SU-DHL-6 (cell line): ENCODE measurements around the gene LRRC49.

Source experiments
- H2AFZ ChIP-seq: fragments of 200-600 bp; sonication (generic); 2 replicates; pipeline ENCODE4 v1.6.1; 2014; ENCODE audit warnings: low read depth, mild to moderate bottlenecking, moderate library complexity, mixed read lengths, antibody characterized with exemption, low read length; ENCODE audit not compliant: severe bottlenecking
- H3F3A ChIP-seq: fragments of 200-600 bp; shearing (Covaris generic); 2 replicates; pipeline ENCODE4 v1.6.0; 2016; ENCODE audit warnings: antibody characterized with exemption, mild to moderate bottlenecking; ENCODE audit not compliant: insufficient read depth
- H3K27ac ChIP-seq: fragments of 200-600 bp; sonication (generic); 2 replicates; pipeline ENCODE4 v1.5.1; 2016; ENCODE audit warnings: low read depth, mild to moderate bottlenecking, low read length, moderate library complexity, mixed read lengths
- H3K27me3 ChIP-seq: fragments of 200-600 bp; sonication (generic), shearing (Covaris generic); 2 replicates; pipeline ENCODE4 v1.6.0; 2014; ENCODE audit warnings: mild to moderate bottlenecking, low read length
- H3K36me3 ChIP-seq: fragments of 200-600 bp; sonication (generic); 2 replicates; pipeline ENCODE4 v1.6.1; 2014; ENCODE audit warnings: mild to moderate bottlenecking, low read length, mixed read lengths
- H3K4me2 ChIP-seq: fragments of 300-600, 200-600 bp; shearing (Covaris generic), sonication (generic); 2 replicates; pipeline ENCODE4 v1.6.0; 2014; ENCODE audit warnings: low read length, low read depth, mild to moderate bottlenecking; ENCODE audit not compliant: poor library complexity, severe bottlenecking
- H3K4me3 ChIP-seq: fragments of 200-600 bp; sonication (generic); 2 replicates; pipeline ENCODE4 v1.5.1; 2014; ENCODE audit warnings: antibody characterized with exemption, low read length, mild to moderate bottlenecking, mixed read lengths; ENCODE audit not compliant: insufficient read depth, poor library complexity, severe bottlenecking
- H3K79me2 ChIP-seq: fragments of 200-600 bp; sonication (generic); 2 replicates; pipeline ENCODE4 v1.6.1; 2014; ENCODE audit warnings: mild to moderate bottlenecking, low read length, moderate library complexity; ENCODE audit not compliant: insufficient read depth
- H3K9ac ChIP-seq: fragments of 200-600 bp; sonication (generic); 2 replicates; pipeline ENCODE4 v1.7.0; 2014; ENCODE audit warnings: mild to moderate bottlenecking, low read length
- H3K9me2 ChIP-seq: fragments of 200-600 bp; sonication (generic); replicated peaks from 2 replicates; pipeline ENCODE4 v1.6.1; 2014; ENCODE audit warnings: low read length; ENCODE audit not compliant: insufficient read depth
- H3K9me3 ChIP-seq: fragments of 200-600 bp; sonication (generic); 2 replicates; pipeline ENCODE4 v1.6.1; 2014; ENCODE audit warnings: low read length, mixed read lengths; ENCODE audit not compliant: insufficient read depth
- H4K20me1 ChIP-seq: fragments of 200-600 bp; sonication (generic); 2 replicates; pipeline ENCODE4 v1.6.1; 2014; ENCODE audit warnings: low read depth, mild to moderate bottlenecking, antibody characterized with exemption, low read length, moderate library complexity, mixed read lengths
- CTCF ChIP-seq: fragments of 200-600 bp; sonication (generic); IDR thresholded peaks from one replicate; pipeline ENCODE4 v1.5.1; 2017; ENCODE audit warnings: antibody characterized with exemption, mild to moderate bottlenecking, low read length, moderate library complexity; ENCODE audit not compliant: insufficient read depth, poor library complexity, severe bottlenecking
- EZH2phosphoT487 ChIP-seq: fragments of 200-600 bp; sonication (generic), shearing (Covaris generic); conservative IDR thresholded peaks from 2 replicates; pipeline ENCODE4 v1.6.1; 2018; ENCODE audit warnings: mild to moderate bottlenecking, antibody characterized with exemption, low read length, moderate library complexity, mixed read lengths

The LRRC49 gene

GRCh38 chr15:70932397-70932796 lies 39.8 kb downstream of the LRRC49 start:
- Histone ChIP-seq H3K4me3 (no peak overlapping the region), H3K27me3 (no peaks in the 10 kb centered on the region), H4K20me1 (no peaks in the 10 kb centered on the region), H3K79me2 (no peaks in the 10 kb centered on the region), H3K4me2 (no peak overlapping the region), H3K9ac (no peak overlapping the region), H3K27ac (no peak overlapping the region), H3K36me3 (no peaks in the 10 kb centered on the region), H2AFZ (no peak overlapping the region), H3K9me2 (no peaks in the 10 kb centered on the region), H3F3A (no peaks in the 10 kb centered on the region), H3K9me3 (no peaks in the 10 kb centered on the region)
- TF ChIP-seq EZH2phosphoT487, result no peak
- no peak for TF ChIP-seq CTCF

GRCh38 chr15:70933411-70933810 lies 40.8 kb downstream of the LRRC49 start:
- no peaks in the 10 kb centered on the region for H3K9me3 ChIP-seq

DNA sequence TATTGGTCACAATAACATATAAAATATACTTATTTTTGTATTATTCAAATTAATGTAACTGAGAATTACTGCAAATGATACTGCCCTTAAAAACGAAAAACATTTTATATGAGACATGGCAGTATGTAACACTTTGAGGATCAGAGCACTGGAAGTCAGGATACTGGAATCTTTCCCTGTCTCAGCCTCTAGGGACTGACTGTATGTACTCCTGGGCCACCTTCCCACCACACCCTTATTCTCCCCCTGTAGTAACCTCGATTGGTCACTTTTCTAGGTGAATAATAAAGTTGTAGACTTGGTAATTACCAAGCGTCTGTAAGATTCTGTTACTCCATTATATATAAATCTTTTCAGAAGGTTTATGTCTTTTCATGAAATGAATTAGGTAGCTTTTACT lies 43.0 kb downstream of the LRRC49 start:
- Histone ChIP-seq H2AFZ (no peak overlapping the region), H3K4me3 (no peak overlapping the region), H3K27me3 (no peaks in the 10 kb centered on the region), H3K27ac (no peak overlapping the region), H3K9me2 (no peaks in the 10 kb centered on the region), H4K20me1 (no peaks in the 10 kb centered on the region), H3F3A (no peaks in the 10 kb centered on the region), H3K79me2 (no peaks in the 10 kb centered on the region), H3K36me3 (no peaks in the 10 kb centered on the region), H3K9me3 (no peaks in the 10 kb centered on the region), H3K4me2 (no peak overlapping the region), H3K9ac (no peak overlapping the region)
- TF ChIP-seq CTCF (no peak), EZH2phosphoT487 (no peak)

More at GRCh38 chr15:70933411-70933810, 40.8 kb downstream of the LRRC49 start:
- Histone ChIP-seq H3K4me2 (no peak overlapping the region), H4K20me1 (no peaks in the 10 kb centered on the region), H3K27me3 (no peaks in the 10 kb centered on the region), H3K36me3 (no peaks in the 10 kb centered on the region), H3K79me2 (no peaks in the 10 kb centered on the region), H3K9me2 (no peaks in the 10 kb centered on the region), H3K27ac (no peak overlapping the region), H3F3A (no peaks in the 10 kb centered on the region), H3K4me3 (no peak overlapping the region), H3K9ac (no peak overlapping the region), H2AFZ (no peak overlapping the region)
- TF ChIP-seq CTCF, result no peak
- no peak for TF ChIP-seq EZH2phosphoT487
